SK-N-SH (cell line): ENCODE results near the gene CYB561. TPM values are rescaled to one million over a fixed set of nuclear protein-coding genes. Genes with fewer than 3 reads are reported as not detected.

Experiments used
- CTCF ChIA-PET: fragments of 300-600, 350-600 bp; formaldehyde crosslinking; extraction: SDS; loops from one replicate; lab custom pipeline; 2021; lab: Yijun Ruan, JAX
- POLR2A ChIA-PET: fragments of 350-600 bp; sonication (Branson Sonifier 250); formaldehyde crosslinking; extraction: SDS; loops from one replicate; lab custom pipeline; 2020; ENCODE audit warnings: antibody characterized with exemption, inconsistent platforms; lab: Yijun Ruan, JAX
- DNase-seq: peaks from one replicate; pipeline ENCODE4 v3.0.0; 2012
- H2AFZ ChIP-seq: fragments of 200-600 bp; sonication (generic); 2 replicates; pipeline ENCODE4 v1.8.1; 2016; ENCODE audit warnings: antibody characterized with exemption, mild to moderate bottlenecking, low read depth
- H3F3A ChIP-seq: fragments of 200-600 bp; sonication (generic); replicated peaks from 2 replicates; pipeline ENCODE3; 2016; ENCODE audit warnings: antibody characterized with exemption, mild to moderate bottlenecking; ENCODE audit not compliant: insufficient read depth
- H3K27ac ChIP-seq, 2 experiments: fragments of 200-500 bp in 1 of 2; fragments of 200-600 bp in 1 of 2; sonication (Bioruptor generic) in 1 of 2; sonication (generic), shearing (Covaris generic) in 1 of 2; 2 replicates each; pipeline versions ENCODE4 v1.5.1 to v1.6.1; 2014 to 2016; ENCODE audit warnings: low read depth in 2 of 2, inconsistent platforms in 1 of 2, low read length in 1 of 2, mild to moderate bottlenecking in 1 of 2, mixed read lengths in 1 of 2
- H3K27me3 ChIP-seq: fragments of 200-600 bp; sonication (generic), shearing (Covaris generic); 2 replicates; pipeline ENCODE4 v1.6.1; 2016; ENCODE audit warnings: mixed run types; ENCODE audit not compliant: insufficient read depth
- H3K36me3 ChIP-seq, 2 experiments: fragments of 200-500 bp in 1 of 2; fragments of 200-600 bp in 1 of 2; sonication (Bioruptor generic) in 1 of 2; sonication (generic) in 1 of 2; replicated peaks in 1 of 2; 2 replicates each; pipeline versions ENCODE3 to v1.5.1; 2014 to 2016; ENCODE audit warnings: low read length in 1 of 2, mild to moderate bottlenecking in 1 of 2; ENCODE audit not compliant: insufficient read depth in 2 of 2, control insufficient read depth in 1 of 2
- H3K4me1 ChIP-seq, 2 experiments: fragments of 200-500 bp in 1 of 2; fragments of 200-600 bp in 1 of 2; sonication (Bioruptor generic) in 1 of 2; sonication (generic), shearing (Covaris generic) in 1 of 2; 2 replicates each; pipeline versions ENCODE4 v1.5.1 to v1.6.1; 2014 to 2016; ENCODE audit warnings: low read depth in 1 of 2, low read length in 1 of 2, mixed run types in 1 of 2; ENCODE audit not compliant: insufficient read depth in 2 of 2, control insufficient read depth in 1 of 2
- H3K4me2 ChIP-seq: fragments of 200-600 bp; sonication (generic), shearing (Covaris generic); 2 replicates; pipeline ENCODE4 v1.6.1; 2017; ENCODE audit warnings: mixed run types
- H3K4me3 ChIP-seq, 2 experiments: fragments of 200-500 bp in 1 of 2; fragments of 200-600 bp in 1 of 2; sonication (Bioruptor generic) in 1 of 2; sonication (generic), shearing (Covaris generic) in 1 of 2; 2 replicates each; pipeline versions ENCODE4 v1.5.1 to v1.8.1; 2014 to 2016; ENCODE audit warnings: low read depth in 2 of 2, inconsistent platforms in 1 of 2, low read length in 1 of 2, mild to moderate bottlenecking in 1 of 2, mixed read lengths in 1 of 2, moderate library complexity in 1 of 2
- H3K79me2 ChIP-seq: fragments of 200-600 bp; sonication (generic); 2 replicates; pipeline ENCODE4 v1.8.1; 2017; ENCODE audit warnings: mild to moderate bottlenecking; ENCODE audit not compliant: insufficient read depth
- H3K9ac ChIP-seq: fragments of 200-600 bp; sonication (generic); 2 replicates; pipeline ENCODE4 v1.6.1; 2017; ENCODE audit warnings: mixed run types
- H3K9me2 ChIP-seq: fragments of 200-600 bp; sonication (generic); 2 replicates; pipeline ENCODE4 v1.6.1; 2017; ENCODE audit warnings: mixed run types
- H3K9me3 ChIP-seq: fragments of 200-600 bp; sonication (generic); 2 replicates; pipeline ENCODE4 v1.6.1; 2017; ENCODE audit warnings: mixed run types, mild to moderate bottlenecking, moderate library complexity
- H4K20me1 ChIP-seq: fragments of 200-600 bp; sonication (generic); 2 replicates; pipeline ENCODE4 v1.6.1; 2017; ENCODE audit warnings: mild to moderate bottlenecking, mixed run types; ENCODE audit not compliant: insufficient read depth
- CHD2 ChIP-seq: fragments of 150-350 bp; IDR thresholded peaks from 2 replicates; pipeline ENCODE4 v1.6.1; 2018; ENCODE audit warnings: low read length; ENCODE audit not compliant: partially characterized antibody
- EZH2phosphoT487 ChIP-seq: fragments of 200-600 bp; sonication (generic); IDR thresholded peaks from 2 replicates; pipeline ENCODE4 v1.6.1; 2017; ENCODE audit warnings: low read depth, mixed run types, mild to moderate bottlenecking, antibody characterized with exemption, moderate library complexity, borderline replicate concordance
- FOSL2 ChIP-seq: IDR thresholded peaks from 2 replicates; pipeline ENCODE4 v1.4.0; 2012; ENCODE audit warnings: low read depth, mild to moderate bottlenecking, moderate library complexity, borderline replicate concordance
- FOXJ3 ChIP-seq: sonication (generic); formaldehyde crosslinking; IDR thresholded peaks from 2 replicates; pipeline ENCODE4 v1.5.1; 2020; ENCODE audit warnings: mild to moderate bottlenecking, missing genetic modification reagents
- GABPA ChIP-seq: IDR thresholded peaks from 2 replicates; pipeline ENCODE4 v1.4.0; 2012; ENCODE audit warnings: low read depth, mild to moderate bottlenecking
- IRF3 ChIP-seq: fragments of 150-350 bp; IDR thresholded peaks from 2 replicates; pipeline ENCODE4 v1.6.1; 2016; ENCODE audit warnings: mild to moderate bottlenecking, low read depth, low read length
- MXI1 ChIP-seq: IDR thresholded peaks from 2 replicates; pipeline ENCODE4 v1.6.1; 2012; ENCODE audit warnings: mild to moderate bottlenecking, low read depth, low read length, improper control_type of control experiment
- NRF1 ChIP-seq: IDR thresholded peaks from 2 replicates; pipeline ENCODE4 v1.6.1; 2012; ENCODE audit warnings: low read depth, mild to moderate bottlenecking, low read length
- RAD21 ChIP-seq: IDR thresholded peaks from 2 replicates; pipeline ENCODE4 v1.6.1; 2012; ENCODE audit warnings: mild to moderate bottlenecking, low read length
- RFX5 ChIP-seq: IDR thresholded peaks from 2 replicates; pipeline ENCODE4 v1.6.1; 2012; ENCODE audit warnings: mild to moderate bottlenecking, improper control_type of control experiment, low read length
- RXRA ChIP-seq: IDR thresholded peaks from 2 replicates; pipeline ENCODE4 v1.4.0; 2012; ENCODE audit warnings: low read depth, mild to moderate bottlenecking, borderline replicate concordance
- SMC3 ChIP-seq: IDR thresholded peaks from 2 replicates; pipeline ENCODE4 v1.6.1; 2012; ENCODE audit warnings: low read depth, low read length, improper control_type of control experiment
- TEAD4 ChIP-seq: IDR thresholded peaks from 2 replicates; pipeline ENCODE4 v1.4.0; 2012; ENCODE audit warnings: mild to moderate bottlenecking, borderline replicate concordance; ENCODE audit not compliant: insufficient read depth
- USF2 ChIP-seq: fragments of 150-350 bp; IDR thresholded peaks from 2 replicates; pipeline ENCODE4 v1.6.1; 2017; ENCODE audit warnings: antibody characterized with exemption, low read length, low read depth, borderline replicate concordance
- YY1 ChIP-seq: IDR thresholded peaks from 2 replicates; pipeline ENCODE4 v1.4.0; 2012; ENCODE audit warnings: low read depth, mild to moderate bottlenecking
- WGBS: methylation state at CpG from one replicate; pipeline ENCODE4 v1.1.6; 2017; ENCODE audit warnings: low lambda C conversion rate; 5-methylcytosine and 5-hydroxymethylcytosine counted together
- polyA plus RNA-seq, 3 experiments: library from polyadenylated mRNA; depleted of rRNA; stranded (reverse); fragments of >200 nt; gene quantifications; 2 replicates each; pipeline ENCODE4 v1.2.3, GENCODE V29; 2012
- TF ChIP-seq, protein P1 (sequence below): IDR thresholded peaks from 2 replicates; pipeline ENCODE4; 2012
- TF ChIP-seq, protein P2 (sequence below): IDR thresholded peaks from 2 replicates; pipeline ENCODE4 v1.4.0; 2012; ENCODE audit warnings: low read depth
- TF ChIP-seq, protein P3 (sequence below): IDR thresholded peaks from 2 replicates; pipeline ENCODE4 v1.4.0; 2012; ENCODE audit warnings: low read depth, borderline replicate concordance

Gene CYB561
- polyA plus RNA-seq, 1 of the 3 experiments (the other 2 are of a cell fraction): 28.3 TPM

DNA sequence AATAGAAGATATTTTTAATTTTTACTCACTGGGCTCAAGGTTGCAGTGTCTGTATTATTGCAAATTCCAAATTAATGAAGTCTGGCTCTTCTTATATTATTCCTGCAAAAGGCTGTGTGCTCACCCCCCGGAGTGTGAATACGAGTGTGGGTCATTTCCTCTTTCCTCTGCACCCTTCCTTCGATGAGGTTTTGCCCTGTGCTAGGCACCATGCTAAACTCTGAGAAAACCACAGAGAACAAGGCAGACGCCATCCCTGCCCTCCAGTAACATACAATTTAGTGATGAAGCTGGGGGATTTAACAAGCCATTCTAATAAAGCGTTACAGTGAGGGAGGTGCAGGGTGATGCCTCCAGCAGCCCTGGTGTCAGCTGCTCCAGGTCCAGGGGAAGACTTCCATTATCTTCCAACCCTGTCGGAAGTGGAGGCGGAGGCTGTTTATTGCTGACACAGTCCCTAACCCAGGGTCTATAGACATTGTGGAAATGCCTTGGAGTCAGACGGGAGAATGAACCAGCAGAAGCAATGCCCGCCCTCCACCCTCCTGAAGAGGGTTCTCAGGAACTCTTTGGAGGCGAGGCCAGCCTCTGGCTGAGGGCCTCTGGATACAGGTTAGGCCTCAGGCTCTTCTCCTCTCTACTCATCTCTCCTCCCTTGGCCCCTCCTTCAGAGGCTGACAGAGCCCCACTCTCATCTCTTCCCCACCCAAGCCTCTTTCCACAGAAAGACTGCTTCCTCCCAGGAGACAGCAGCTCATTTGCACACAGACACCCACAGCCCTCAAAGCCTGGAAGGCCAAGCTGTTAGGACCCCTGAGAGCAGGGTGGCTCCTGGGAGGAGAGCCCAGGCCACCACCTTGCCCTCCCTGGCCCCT is 28.7 kb upstream of the CYB561 start:
- POLR2A ChIA-PET: interaction anchor here (8.3 to 9.6 kb wide), 2 partner anchors 31 to 46 kb away, joined by 193 to 212 read pairs; partner anchors contain the start of gene CYB561
- no peaks in the 10 kb centered on the region for H3K27me3 ChIP-seq
- DNase-seq: no peak
- no peaks in the 10 kb centered on the region for H3K36me3 ChIP-seq
- TF ChIP-seq EZH2phosphoT487 (no peak), CHD2 (no peak), GABPA (no peak), IRF3 (no peak)
- TF ChIP-seq, protein P1, sequence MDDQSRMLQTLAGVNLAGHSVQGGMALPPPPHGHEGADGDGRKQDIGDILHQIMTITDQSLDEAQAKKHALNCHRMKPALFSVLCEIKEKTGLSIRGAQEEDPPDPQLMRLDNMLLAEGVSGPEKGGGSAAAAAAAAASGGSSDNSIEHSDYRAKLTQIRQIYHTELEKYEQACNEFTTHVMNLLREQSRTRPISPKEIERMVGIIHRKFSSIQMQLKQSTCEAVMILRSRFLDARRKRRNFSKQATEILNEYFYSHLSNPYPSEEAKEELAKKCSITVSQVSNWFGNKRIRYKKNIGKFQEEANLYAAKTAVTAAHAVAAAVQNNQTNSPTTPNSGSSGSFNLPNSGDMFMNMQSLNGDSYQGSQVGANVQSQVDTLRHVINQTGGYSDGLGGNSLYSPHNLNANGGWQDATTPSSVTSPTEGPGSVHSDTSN: no peak
- TF ChIP-seq, all 33 proteins: peak for 0
- Histone ChIP-seq H3K9me2 (no peaks in the 10 kb centered on the region), H3F3A (peaks cover 10% of the 10 kb centered on the region), H4K20me1 (no peaks in the 10 kb centered on the region), H3K4me1 (peaks cover 9 to 48% of the 10 kb centered on the region in 2 experiments), H3K27ac (peak overlapping the region in 1 of 2 experiments; percentile 86; a peak in 2 of 4 replicates), H3K9ac (no peak overlapping the region), H3K9me3 (no peaks in the 10 kb centered on the region), H2AFZ (no peak overlapping the region), H3K79me2 (no peaks in the 10 kb centered on the region), H3K4me2 (no peak overlapping the region), H3K4me3 (no peak overlapping the region)
- CTCF ChIA-PET: interaction anchor here (0.8 to 13.7 kb wide), 5 partner anchors 11 to 137 kb away, joined by 3 to 708 read pairs (median 4); partner anchors contain the start of gene CYB561
- WGBS: 93% methylated on average over 10 of the region's 10 CpGs

DNA sequence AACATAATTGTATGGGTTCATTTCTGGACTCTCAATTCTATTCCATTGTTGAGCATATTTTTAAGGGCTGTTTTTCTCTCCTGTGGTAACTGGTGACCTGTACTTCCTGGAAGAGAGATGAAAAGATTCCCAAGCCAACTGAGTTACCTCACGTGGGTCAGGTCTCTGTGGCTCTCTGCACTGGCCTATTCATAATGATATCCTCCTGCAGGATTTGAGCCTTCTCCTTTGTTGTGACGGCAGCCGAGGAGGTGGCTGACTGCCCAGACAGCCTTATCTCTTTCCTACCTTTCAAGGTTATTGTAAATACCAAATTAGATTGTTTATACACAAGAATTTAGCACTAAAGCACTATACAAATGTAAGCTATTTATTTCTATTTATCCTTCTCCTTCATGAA is 28.1 kb upstream of the CYB561 start:
- 46% methylated on average over 3 of the region's 3 CpGs for WGBS
- no peaks in the 10 kb centered on the region for H3K36me3 ChIP-seq
- peaks cover 9 to 42% of the 10 kb centered on the region in 2 experiments for H3K4me1 ChIP-seq
- H3K27me3 ChIP-seq: no peaks in the 10 kb centered on the region
- no peak for DNase-seq
- no peak overlapping the region for H3K9ac ChIP-seq
- H3K4me3 ChIP-seq: no peak overlapping the region
- H3K9me3 ChIP-seq: no peaks in the 10 kb centered on the region
- CTCF ChIA-PET: interaction anchor here (6.6 to 13.7 kb wide), 2 partner anchors 21 to 40 kb away, joined by 71 to 708 read pairs; partner anchors contain the start of gene CYB561
- POLR2A ChIA-PET: interaction anchor here (8.3 to 9.6 kb wide), 2 partner anchors 30 to 45 kb away, joined by 193 to 212 read pairs; partner anchors contain the start of gene CYB561
- no peak overlapping the region for H2AFZ ChIP-seq
- H4K20me1 ChIP-seq: no peaks in the 10 kb centered on the region
- H3K79me2 ChIP-seq: no peaks in the 10 kb centered on the region
- no peak overlapping the region for H3K4me2 ChIP-seq
- H3K9me2 ChIP-seq: no peaks in the 10 kb centered on the region
- H3K27ac ChIP-seq: peak overlapping the region in 1 of 2 experiments; percentile 86; a peak in 2 of 4 replicates
- TF ChIP-seq RFX5 (0 out of 2 replicates have a peak, but pooled peaks have one; percentile 37), FOSL2 (no peak), CHD2 (no peak), TEAD4 (no peak), YY1 (no peak), NRF1 (no peak), SMC3 (no peak), RXRA (no peak), USF2 (no peak), MXI1 (0 out of 2 replicates have a peak, but pooled peaks have one; percentile 21), FOXJ3 (CRISPR knock-in tag) (no peak), RAD21 (no peak)
- TF ChIP-seq, protein P2, sequence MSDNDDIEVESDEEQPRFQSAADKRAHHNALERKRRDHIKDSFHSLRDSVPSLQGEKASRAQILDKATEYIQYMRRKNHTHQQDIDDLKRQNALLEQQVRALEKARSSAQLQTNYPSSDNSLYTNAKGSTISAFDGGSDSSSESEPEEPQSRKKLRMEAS: no peak
- TF ChIP-seq, protein P3, sequence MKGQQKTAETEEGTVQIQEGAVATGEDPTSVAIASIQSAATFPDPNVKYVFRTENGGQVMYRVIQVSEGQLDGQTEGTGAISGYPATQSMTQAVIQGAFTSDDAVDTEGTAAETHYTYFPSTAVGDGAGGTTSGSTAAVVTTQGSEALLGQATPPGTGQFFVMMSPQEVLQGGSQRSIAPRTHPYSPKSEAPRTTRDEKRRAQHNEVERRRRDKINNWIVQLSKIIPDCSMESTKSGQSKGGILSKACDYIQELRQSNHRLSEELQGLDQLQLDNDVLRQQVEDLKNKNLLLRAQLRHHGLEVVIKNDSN: no peak
- peaks cover 10% of the 10 kb centered on the region for H3F3A ChIP-seq
